ENCODE data around the gene AHI1.

AHI1 gene

GRCh38 chr6:135451617-135452190 is 45.8 kb downstream of the AHI1 start:
- CTCF ChIA-PET, result interaction anchor here (0.6 to 4.7 kb wide), 23 partner anchors 10 to 1341 kb away, joined by 3 to 37 read pairs (median 4); partner anchors contain the start of gene MAP3K5
- Histone ChIP-seq H3K9me3 (ENCODE audit: control insufficient read depth, insufficient read depth, low read depth, low read length) (no peaks in the 10 kb centered on the region), H3K4me1 (ENCODE audit: control insufficient read depth, insufficient read depth, low read length) (no peaks in the 10 kb centered on the region), H3K4me3 (ENCODE audit: low read depth, low read length) (no peak overlapping the region), H3K27ac (ENCODE audit: extremely low read depth, low read depth, low read length) (no peak overlapping the region), H3K36me3 (ENCODE audit: control insufficient read depth in 2 of 2, insufficient read depth in 1 of 2, low read length in 2 of 2) (peaks cover 0 to 11% of the 10 kb centered on the region in 2 experiments; a peak in 1 of 3 replicates)
- POLR2A ChIA-PET, result no interaction called here
- no peak for TF ChIP-seq ZSCAN23 (tag by site-specific recombination; IDR thresholded peaks at IDR 0.05)
- TF ChIP-seq, protein P1, sequence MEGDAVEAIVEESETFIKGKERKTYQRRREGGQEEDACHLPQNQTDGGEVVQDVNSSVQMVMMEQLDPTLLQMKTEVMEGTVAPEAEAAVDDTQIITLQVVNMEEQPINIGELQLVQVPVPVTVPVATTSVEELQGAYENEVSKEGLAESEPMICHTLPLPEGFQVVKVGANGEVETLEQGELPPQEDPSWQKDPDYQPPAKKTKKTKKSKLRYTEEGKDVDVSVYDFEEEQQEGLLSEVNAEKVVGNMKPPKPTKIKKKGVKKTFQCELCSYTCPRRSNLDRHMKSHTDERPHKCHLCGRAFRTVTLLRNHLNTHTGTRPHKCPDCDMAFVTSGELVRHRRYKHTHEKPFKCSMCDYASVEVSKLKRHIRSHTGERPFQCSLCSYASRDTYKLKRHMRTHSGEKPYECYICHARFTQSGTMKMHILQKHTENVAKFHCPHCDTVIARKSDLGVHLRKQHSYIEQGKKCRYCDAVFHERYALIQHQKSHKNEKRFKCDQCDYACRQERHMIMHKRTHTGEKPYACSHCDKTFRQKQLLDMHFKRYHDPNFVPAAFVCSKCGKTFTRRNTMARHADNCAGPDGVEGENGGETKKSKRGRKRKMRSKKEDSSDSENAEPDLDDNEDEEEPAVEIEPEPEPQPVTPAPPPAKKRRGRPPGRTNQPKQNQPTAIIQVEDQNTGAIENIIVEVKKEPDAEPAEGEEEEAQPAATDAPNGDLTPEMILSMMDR (tag by site-specific recombination; IDR thresholded peaks at IDR 0.05), result peak; percentile 47
- TF ChIP-seq ZFP69B (tag by site-specific recombination; IDR thresholded peaks at IDR 0.05), result no peak
- TF ChIP-seq, protein P2, sequence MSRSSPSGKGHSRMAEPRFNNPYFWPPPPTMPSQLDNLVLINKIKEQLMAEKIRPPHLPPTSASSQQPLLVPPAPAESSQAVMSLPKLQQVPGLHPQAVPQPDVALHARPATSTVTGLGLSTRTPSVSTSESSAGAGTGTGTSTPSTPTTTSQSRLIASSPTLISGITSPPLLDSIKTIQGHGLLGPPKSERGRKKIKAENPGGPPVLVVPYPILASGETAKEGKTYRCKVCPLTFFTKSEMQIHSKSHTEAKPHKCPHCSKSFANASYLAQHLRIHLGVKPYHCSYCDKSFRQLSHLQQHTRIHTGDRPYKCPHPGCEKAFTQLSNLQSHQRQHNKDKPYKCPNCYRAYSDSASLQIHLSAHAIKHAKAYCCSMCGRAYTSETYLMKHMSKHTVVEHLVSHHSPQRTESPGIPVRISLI (tag by site-specific recombination; IDR thresholded peaks at IDR 0.05), result peak; percentile 92
- TF ChIP-seq, protein P3, sequence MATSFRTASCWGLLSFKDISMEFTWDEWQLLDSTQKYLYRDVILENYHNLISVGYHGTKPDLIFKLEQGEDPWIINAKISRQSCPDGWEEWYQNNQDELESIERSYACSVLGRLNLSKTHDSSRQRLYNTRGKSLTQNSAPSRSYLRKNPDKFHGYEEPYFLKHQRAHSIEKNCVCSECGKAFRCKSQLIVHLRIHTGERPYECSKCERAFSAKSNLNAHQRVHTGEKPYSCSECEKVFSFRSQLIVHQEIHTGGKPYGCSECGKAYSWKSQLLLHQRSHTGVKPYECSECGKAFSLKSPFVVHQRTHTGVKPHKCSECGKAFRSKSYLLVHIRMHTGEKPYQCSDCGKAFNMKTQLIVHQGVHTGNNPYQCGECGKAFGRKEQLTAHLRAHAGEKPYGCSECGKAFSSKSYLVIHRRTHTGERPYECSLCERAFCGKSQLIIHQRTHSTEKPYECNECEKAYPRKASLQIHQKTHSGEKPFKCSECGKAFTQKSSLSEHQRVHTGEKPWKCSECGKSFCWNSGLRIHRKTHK (tag by site-specific recombination; IDR thresholded peaks at IDR 0.05), result no peak
- no peak for TF ChIP-seq ZNF76 (tag by site-specific recombination; IDR thresholded peaks at IDR 0.05; ENCODE audit: borderline replicate concordance, low read depth)
- TF ChIP-seq ZNF514 (tag by site-specific recombination; IDR thresholded peaks at IDR 0.05), result no peak
- no peak for TF ChIP-seq GLI2 (tag by site-specific recombination; IDR thresholded peaks at IDR 0.05; ENCODE audit: borderline replicate concordance, low read depth)
- no peak for TF ChIP-seq ZBTB7A (tag by site-specific recombination; IDR thresholded peaks at IDR 0.05; ENCODE audit: low read depth)
- TF ChIP-seq PBX3 (CRISPR knock-in tag; IDR thresholded peaks at IDR 0.05), result no peak
- TF ChIP-seq ZNF112 (tag by site-specific recombination; IDR thresholded peaks at IDR 0.05), result no peak
- no peak for TF ChIP-seq ZNF350 (tag by site-specific recombination; IDR thresholded peaks at IDR 0.05)
- no peak for TF ChIP-seq HOXA7 (CRISPR knock-in tag; IDR thresholded peaks at IDR 0.05; ENCODE audit: borderline replicate concordance)
- no peak for TF ChIP-seq ZBTB48 (tag by site-specific recombination; IDR thresholded peaks at IDR 0.05)
- TF ChIP-seq, protein P4, sequence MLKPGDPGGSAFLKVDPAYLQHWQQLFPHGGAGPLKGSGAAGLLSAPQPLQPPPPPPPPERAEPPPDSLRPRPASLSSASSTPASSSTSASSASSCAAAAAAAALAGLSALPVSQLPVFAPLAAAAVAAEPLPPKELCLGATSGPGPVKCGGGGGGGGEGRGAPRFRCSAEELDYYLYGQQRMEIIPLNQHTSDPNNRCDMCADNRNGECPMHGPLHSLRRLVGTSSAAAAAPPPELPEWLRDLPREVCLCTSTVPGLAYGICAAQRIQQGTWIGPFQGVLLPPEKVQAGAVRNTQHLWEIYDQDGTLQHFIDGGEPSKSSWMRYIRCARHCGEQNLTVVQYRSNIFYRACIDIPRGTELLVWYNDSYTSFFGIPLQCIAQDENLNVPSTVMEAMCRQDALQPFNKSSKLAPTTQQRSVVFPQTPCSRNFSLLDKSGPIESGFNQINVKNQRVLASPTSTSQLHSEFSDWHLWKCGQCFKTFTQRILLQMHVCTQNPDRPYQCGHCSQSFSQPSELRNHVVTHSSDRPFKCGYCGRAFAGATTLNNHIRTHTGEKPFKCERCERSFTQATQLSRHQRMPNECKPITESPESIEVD (tag by site-specific recombination; IDR thresholded peaks at IDR 0.05), result 0 out of 2 replicates have a peak, but pooled peaks have one; percentile 14
- no peak for TF ChIP-seq ZNF626 (tag by site-specific recombination; IDR thresholded peaks at IDR 0.05)
- no peak for TF ChIP-seq ZNF23 (tag by site-specific recombination; IDR thresholded peaks at IDR 0.05; ENCODE audit: borderline replicate concordance)
- no peak for TF ChIP-seq GLI4 (tag by site-specific recombination; IDR thresholded peaks at IDR 0.05)
- no peak for TF ChIP-seq ZNF658 (tag by site-specific recombination; IDR thresholded peaks at IDR 0.05)
- TF ChIP-seq, protein P5, sequence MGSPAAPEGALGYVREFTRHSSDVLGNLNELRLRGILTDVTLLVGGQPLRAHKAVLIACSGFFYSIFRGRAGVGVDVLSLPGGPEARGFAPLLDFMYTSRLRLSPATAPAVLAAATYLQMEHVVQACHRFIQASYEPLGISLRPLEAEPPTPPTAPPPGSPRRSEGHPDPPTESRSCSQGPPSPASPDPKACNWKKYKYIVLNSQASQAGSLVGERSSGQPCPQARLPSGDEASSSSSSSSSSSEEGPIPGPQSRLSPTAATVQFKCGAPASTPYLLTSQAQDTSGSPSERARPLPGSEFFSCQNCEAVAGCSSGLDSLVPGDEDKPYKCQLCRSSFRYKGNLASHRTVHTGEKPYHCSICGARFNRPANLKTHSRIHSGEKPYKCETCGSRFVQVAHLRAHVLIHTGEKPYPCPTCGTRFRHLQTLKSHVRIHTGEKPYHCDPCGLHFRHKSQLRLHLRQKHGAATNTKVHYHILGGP (tag by site-specific recombination; IDR thresholded peaks at IDR 0.05), result no peak
- TF ChIP-seq IKZF3 (tag by site-specific recombination; IDR thresholded peaks at IDR 0.05), result no peak
- TF ChIP-seq, protein P6, sequence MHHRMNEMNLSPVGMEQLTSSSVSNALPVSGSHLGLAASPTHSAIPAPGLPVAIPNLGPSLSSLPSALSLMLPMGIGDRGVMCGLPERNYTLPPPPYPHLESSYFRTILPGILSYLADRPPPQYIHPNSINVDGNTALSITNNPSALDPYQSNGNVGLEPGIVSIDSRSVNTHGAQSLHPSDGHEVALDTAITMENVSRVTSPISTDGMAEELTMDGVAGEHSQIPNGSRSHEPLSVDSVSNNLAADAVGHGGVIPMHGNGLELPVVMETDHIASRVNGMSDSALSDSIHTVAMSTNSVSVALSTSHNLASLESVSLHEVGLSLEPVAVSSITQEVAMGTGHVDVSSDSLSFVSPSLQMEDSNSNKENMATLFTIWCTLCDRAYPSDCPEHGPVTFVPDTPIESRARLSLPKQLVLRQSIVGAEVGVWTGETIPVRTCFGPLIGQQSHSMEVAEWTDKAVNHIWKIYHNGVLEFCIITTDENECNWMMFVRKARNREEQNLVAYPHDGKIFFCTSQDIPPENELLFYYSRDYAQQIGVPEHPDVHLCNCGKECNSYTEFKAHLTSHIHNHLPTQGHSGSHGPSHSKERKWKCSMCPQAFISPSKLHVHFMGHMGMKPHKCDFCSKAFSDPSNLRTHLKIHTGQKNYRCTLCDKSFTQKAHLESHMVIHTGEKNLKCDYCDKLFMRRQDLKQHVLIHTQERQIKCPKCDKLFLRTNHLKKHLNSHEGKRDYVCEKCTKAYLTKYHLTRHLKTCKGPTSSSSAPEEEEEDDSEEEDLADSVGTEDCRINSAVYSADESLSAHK (tag by site-specific recombination; IDR thresholded peaks at IDR 0.05), result no peak
- no peak for TF ChIP-seq ZFP37 (tag by site-specific recombination; IDR thresholded peaks at IDR 0.05)
- no peak for TF ChIP-seq SP2 (tag by site-specific recombination; IDR thresholded peaks at IDR 0.05)

Data from HEK293 (cell line).